GM18507 (cell line): Measurements from ENCODE around the gene ZFP92.
A peak's percentile ranks its signal among the peaks of the same experiment; 100 is the strongest.

ENCODE experiments used
- DNase-seq: peaks from one replicate; pipeline ENCODE4 v3.0.0; 2011; ENCODE audit warnings: low read depth; ENCODE audit not compliant: insufficient read length; ENCODE audit errors: extremely low spot score
- FAIRE-seq: peaks from 2 replicates; lab custom pipeline; 2011; peaks lifted over from hg19 to GRCh38; lab: Jason Lieb, UNC

ZFP92 gene

GRCh38 chrX:153411255-153411987 is at the start of gene ZFP92:
ZFP92 (plus strand) TSS chrX:153411472; CDS start chrX:153418323, 6,851 bp downstream.
- peak; percentile 43 for DNase-seq
- FAIRE-seq: peak; percentile 12

GRCh38 chrX:153361781-153362397 is 49.4 kb upstream of the ZFP92 start:
- no peak for DNase-seq
- no peak for FAIRE-seq

- no peak for DNase-seq
- peak; percentile 59 for FAIRE-seq
Observed at GRCh38 chrX:153365670-153366069, 45.6 kb upstream of the ZFP92 start.

- FAIRE-seq: no peak
- DNase-seq: no peak
Observed at GRCh38 chrX:153366119-153366518, 45.2 kb upstream of the ZFP92 start.

- no peak for FAIRE-seq
- no peak for DNase-seq
Observed at GRCh38 chrX:153366878-153367538, 44.3 kb upstream of the ZFP92 start.

- no peak for DNase-seq
- FAIRE-seq: peak; percentile 54
Observed at GRCh38 chrX:153370293-153371055, 40.8 kb upstream of the ZFP92 start.

GRCh38 chrX:153371256-153371655 is 40.0 kb upstream of the ZFP92 start:
- DNase-seq (no peak), FAIRE-seq (peak; percentile 66)

GRCh38 chrX:153372949-153373348 is 38.3 kb upstream of the ZFP92 start:
- DNase-seq: no peak
- FAIRE-seq: no peak

GRCh38 chrX:153374426-153374825 is 36.8 kb upstream of the ZFP92 start:
- no peak for FAIRE-seq
- DNase-seq: no peak

GRCh38 chrX:153375571-153375970 is 35.7 kb upstream of the ZFP92 start:
- no peak for DNase-seq
- FAIRE-seq: no peak

- no peak for DNase-seq
- no peak for FAIRE-seq
Observed at GRCh38 chrX:153377727-153378126, 33.5 kb upstream of the ZFP92 start.

- FAIRE-seq: no peak
- no peak for DNase-seq
Observed at GRCh38 chrX:153378607-153379006, 32.7 kb upstream of the ZFP92 start.

- DNase-seq: no peak
- no peak for FAIRE-seq
Observed at GRCh38 chrX:153379508-153379907, 31.8 kb upstream of the ZFP92 start.

- FAIRE-seq (no peak), DNase-seq (no peak)
Observed at GRCh38 chrX:153379971-153380581, 31.2 kb upstream of the ZFP92 start.

- DNase-seq: no peak
- FAIRE-seq: no peak
Observed at GRCh38 chrX:153380691-153381090, 30.6 kb upstream of the ZFP92 start.

GRCh38 chrX:153381684-153382532 is 29.4 kb upstream of the ZFP92 start:
- DNase-seq: peak; percentile 1
- no peak for FAIRE-seq

- no peak for DNase-seq
- FAIRE-seq: peak; percentile 74
Observed at GRCh38 chrX:153382563-153383482, 28.4 kb upstream of the ZFP92 start.

- FAIRE-seq (no peak), DNase-seq (no peak)
Observed at GRCh38 chrX:153384390-153384789, 26.9 kb upstream of the ZFP92 start.
